ENCODE results near the gene ERC2.

- TF ChIP-seq, protein P1, sequence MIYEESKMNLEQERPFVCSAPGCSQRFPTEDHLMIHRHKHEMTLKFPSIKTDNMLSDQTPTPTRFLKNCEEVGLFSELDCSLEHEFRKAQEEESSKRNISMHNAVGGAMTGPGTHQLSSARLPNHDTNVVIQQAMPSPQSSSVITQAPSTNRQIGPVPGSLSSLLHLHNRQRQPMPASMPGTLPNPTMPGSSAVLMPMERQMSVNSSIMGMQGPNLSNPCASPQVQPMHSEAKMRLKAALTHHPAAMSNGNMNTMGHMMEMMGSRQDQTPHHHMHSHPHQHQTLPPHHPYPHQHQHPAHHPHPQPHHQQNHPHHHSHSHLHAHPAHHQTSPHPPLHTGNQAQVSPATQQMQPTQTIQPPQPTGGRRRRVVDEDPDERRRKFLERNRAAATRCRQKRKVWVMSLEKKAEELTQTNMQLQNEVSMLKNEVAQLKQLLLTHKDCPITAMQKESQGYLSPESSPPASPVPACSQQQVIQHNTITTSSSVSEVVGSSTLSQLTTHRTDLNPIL (CRISPR knock-in tag; IDR thresholded peaks at IDR 0.05; ENCODE audit: low read depth) = no peak
- TF ChIP-seq ZNF565 (CRISPR knock-in tag; conservative IDR thresholded peaks at IDR 0.05; ENCODE audit: low read depth) (no peak), RARB (CRISPR knock-in tag; IDR thresholded peaks at IDR 0.05) (no peak), CSDC2 (CRISPR knock-in tag; IDR thresholded peaks at IDR 0.05) (no peak), ZNF70 (CRISPR knock-in tag; IDR thresholded peaks at IDR 0.05) (no peak), ZFP3 (CRISPR knock-in tag; IDR thresholded peaks at IDR 0.05) (no peak), GLIS3 (CRISPR knock-in tag; IDR thresholded peaks at IDR 0.05) (no peak), BACH2 (CRISPR knock-in tag; IDR thresholded peaks at IDR 0.05; ENCODE audit: borderline replicate concordance) (no peak)
Measured at GRCh38 chr3:55782351-55782750, 685.9 kb downstream of the ERC2 start.

All from SK-N-SH treated with all-trans-retinoic acid at 6 μM for 48 hours (cell line).